ENCODE data around the gene RASAL1.

GRCh38 chr12:113089839-113090238 lies 45.7 kb downstream of the RASAL1 start:
- TF ChIP-seq CTCF (conservative IDR thresholded peaks at IDR 0.05) (no peak), EZH2 (IDR thresholded peaks at IDR 0.05; ENCODE audit: low read depth) (no peak)

Data from PC-9 (cell line).